B cell (primary cell): Measurements from ENCODE around the gene ZBTB25.

Source experiments
- CTCF ChIP-seq: fragments of 200-600 bp; IDR thresholded peaks from one replicate; pipeline ENCODE4 v1.8.0; 2022; ENCODE audit warnings: antibody characterized with exemption, mild to moderate bottlenecking
- EZH2 ChIP-seq: IDR thresholded peaks from 2 replicates; pipeline ENCODE4 v1.6.1; 2012; ENCODE audit warnings: borderline replicate concordance, low read depth, mild to moderate bottlenecking, moderate library complexity, low read length; ENCODE audit not compliant: insufficient read depth, poor library complexity, severe bottlenecking

GRCh38 chr14:64440494-64440893 is 63.1 kb downstream of the ZBTB25 start:
- TF ChIP-seq CTCF, result no peak
- no peak for TF ChIP-seq EZH2
